GM19351 (cell line): ENCODE data around the gene MARCHF6.

Experiments used
- ATAC-seq: cut with Tn5 transposase; IDR thresholded peaks from one replicate; pipeline ENCODE4 v1.9.1; 2021; ENCODE audit warnings: mild to moderate bottlenecking, moderate library complexity; ENCODE audit not compliant: unreplicated experiment

MARCHF6 gene

GRCh38 chr5:10321882-10322281 is 31.6 kb upstream of the MARCHF6 start:
- no peak for ATAC-seq

DNA sequence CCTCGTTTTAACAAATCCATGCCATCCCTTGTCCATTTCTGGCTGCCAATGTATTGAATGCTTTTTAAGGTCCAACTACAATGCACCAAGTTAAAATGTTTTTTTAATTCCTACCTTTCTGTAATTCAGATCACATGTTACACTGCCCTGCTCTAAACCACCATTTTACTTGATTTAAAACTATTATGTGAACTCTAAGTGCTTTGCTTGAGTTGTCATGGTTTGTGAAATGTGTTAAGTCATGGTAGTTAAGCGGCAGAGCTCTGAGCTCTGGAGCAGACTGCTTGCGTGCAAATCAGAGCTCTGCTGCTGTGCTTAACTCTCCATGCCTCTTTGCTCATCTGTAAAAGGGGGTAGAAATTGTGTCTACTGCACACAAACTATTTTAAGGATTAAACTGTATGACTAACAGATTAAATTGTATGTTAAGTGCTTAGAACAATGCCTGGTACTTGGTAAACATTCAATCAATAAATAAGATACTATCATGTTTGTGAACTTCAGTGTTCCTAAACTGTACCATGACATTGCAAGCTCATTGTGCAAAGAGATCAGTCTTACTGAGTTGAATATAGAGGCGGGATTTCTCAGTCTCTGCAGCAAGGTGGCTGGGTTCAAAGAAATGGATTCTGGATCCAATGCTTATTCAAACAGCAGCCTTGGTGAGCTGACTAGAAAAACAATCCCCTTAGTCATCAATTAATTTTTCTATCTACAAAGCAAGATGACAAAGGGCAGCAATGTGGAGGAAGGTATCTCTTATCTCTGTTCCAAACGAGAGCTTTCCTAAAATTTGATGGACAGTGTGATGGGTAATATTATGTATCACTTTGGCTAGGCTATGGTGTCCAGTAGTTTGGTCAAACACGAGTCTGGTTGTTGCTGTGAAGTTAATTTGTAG is 29.7 kb upstream of the MARCHF6 start:
- no peak for ATAC-seq

DNA sequence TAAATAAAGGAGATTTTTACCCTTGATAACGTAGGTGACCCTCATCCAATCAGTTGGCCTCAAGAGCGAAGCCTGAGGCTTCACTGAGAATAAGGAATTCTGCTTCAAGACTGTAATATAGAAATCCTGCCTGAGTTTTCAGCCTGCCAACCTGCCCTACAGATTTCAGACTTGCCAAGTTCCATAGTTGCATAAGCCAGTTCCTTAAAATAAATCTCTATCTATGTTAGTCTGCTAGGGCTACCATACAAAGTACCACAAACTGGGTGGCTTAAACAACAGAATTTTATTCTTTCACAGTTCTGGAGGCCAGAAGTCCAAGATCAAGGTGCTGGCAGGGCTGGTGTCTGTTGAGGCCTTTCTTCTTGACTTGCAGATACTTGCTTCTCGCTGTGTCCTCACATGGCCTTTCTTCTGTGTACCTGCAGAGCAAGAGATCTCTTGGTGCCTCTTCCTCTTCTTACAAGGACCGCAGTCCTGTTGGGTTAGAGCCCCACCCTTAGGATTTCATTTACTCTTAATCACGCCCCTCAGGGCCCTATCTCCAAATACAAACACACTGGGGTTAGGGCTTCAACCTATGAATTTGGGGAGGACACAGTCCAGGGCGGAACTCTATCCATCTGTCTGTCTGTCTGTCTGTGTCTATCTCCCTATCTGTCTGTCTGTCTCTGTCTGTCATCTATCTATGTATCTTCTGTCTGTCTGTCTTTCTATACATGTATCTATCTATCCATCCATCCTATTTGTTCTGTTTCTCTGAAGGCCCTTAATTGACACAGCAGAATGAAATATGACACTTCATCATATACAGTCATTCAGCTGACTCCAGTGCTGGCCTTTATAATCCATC is 28.8 kb upstream of the MARCHF6 start:
- ATAC-seq, result no peak

DNA sequence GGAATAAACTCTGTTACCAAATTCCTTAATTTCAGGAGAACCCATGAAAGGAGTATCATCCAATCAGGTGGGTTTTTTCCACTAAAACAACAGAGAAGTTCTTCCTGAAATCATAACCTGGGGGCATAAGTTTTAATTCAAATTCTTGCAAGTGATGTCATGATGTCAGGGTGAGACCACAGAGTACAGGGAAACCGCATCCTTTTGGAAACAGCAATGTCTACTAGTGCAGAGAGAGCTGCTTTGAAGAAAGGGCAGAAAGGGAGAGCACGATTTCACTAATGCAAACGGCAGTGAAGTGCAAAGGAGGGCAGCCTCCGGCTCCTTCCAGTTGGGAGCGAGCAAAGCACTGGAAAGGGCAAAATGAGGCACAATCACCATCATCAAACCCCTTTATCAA is 25.2 kb upstream of the MARCHF6 start:
- ATAC-seq, result no peak

DNA sequence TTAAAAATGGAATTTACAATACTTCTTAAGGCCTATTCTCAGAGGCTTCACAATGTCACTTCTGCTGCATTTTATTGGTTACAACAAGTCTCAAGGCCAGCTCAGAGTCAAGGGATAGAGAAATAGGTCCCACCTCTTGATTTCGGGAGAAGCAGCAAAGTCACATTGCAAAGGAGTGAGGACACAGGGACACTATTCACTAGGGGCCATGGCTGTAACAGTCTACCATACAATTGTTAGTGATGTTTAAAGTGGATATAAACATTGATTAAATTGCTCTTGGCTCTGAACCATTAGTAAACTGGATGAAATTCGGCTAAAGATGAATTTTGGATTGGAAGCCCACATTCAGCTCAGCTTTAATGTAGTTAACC is 24.1 kb upstream of the MARCHF6 start:
- ATAC-seq, result no peak

DNA sequence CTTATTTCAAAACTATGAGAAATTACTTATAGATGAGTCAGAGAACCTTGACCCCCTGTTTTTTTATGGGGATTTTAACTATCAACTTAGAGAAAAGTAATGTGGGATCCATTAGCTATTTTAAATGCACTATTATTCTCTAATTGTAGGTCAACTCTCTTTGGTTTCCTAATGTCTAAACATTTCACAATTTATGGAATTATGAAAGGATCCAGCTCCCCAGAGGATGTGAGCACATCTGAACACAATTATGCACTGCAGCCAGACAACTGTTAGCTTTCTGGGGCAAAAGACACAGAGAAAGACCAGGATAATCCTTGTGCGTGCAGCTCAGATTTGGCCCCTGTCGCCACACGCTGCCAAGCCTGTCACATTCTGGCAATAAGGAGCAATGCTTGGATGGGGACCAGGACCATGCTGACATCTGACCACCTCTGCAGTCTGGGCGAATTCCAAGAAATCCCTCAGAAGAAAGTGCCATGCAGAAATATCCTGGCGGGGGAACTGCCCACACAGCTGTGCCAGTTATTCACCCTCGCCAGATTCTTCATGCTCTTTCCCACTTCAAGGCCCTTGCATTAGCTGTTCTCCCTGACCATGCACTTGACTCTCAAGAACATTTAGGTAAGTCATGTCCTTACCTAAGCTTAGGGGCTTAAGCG is 23.5 kb upstream of the MARCHF6 start:
- ATAC-seq, result no peak

GRCh38 chr5:10330511-10331230 is 22.8 kb upstream of the MARCHF6 start:
- no peak for ATAC-seq

DNA sequence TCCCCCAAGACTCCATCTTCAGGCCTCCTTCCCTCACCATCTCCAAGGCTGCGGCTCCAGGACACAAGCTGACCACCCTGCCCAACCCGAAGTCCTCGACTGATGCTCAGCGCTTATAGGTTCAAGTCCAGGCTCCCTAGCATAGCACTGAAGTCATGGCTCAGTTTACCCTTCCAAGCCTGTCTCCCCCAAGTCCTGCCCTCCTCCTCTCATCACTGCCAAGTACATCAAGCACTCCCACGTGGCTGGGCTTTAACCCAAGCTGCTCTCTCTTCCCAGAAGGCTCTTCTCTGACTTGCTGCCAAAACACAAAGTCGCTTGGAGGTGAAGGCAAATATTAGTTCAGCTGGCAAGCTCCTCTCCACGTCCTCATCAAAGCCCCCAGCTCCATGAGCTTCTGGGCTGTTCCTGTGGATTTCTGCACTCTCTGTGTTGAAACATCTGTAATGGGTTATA is 22.1 kb upstream of the MARCHF6 start:
- ATAC-seq, result no peak

GRCh38 chr5:10332301-10332700 is 21.2 kb upstream of the MARCHF6 start:
- ATAC-seq, result no peak

DNA sequence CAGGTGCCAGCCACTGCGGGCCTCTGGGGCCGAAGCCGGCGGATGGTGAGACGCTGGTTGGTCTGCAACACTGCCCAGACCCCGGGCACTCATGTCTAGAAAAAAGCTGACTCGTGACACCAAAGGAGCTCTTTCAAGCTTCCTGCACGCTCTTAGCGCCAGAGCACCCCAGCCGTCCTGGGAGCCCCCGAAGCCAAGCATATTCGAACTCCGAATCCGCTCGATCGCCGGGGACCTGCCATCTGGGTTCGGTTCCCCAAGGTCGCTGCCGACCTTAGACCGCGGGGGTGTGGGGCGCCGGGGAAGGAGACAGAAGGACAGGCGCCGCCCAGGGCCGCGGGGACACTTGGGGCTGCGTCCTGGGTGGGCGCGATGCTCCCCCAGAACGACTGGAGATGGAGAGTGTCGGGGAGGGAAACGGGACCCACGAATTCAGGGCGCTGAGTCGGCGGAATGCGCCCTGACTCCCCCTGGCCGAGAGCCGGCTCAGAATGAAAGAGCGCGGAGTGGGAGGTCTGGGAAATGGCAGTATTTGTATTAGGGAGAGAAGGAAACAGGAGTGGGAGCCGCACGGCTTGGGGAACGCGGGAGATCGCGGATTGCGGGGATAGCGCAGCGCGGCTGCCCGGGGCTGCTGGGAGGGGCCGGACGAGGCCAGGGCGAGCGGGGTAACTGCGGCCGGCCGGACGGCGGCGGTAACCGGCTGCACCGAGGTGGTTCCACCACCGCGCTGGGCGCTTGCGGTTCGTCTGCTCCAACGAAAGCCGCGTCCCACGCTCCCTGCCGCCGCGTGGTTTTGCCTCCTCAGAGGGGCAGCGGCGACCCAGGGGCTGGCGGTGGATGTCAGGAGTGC is 20.1 kb upstream of the MARCHF6 start:
- peak; percentile 71 for ATAC-seq

- ATAC-seq, result no peak
These were observed 18.7 kb upstream of the MARCHF6 start for GRCh38 chr5:10334831-10335230.

DNA sequence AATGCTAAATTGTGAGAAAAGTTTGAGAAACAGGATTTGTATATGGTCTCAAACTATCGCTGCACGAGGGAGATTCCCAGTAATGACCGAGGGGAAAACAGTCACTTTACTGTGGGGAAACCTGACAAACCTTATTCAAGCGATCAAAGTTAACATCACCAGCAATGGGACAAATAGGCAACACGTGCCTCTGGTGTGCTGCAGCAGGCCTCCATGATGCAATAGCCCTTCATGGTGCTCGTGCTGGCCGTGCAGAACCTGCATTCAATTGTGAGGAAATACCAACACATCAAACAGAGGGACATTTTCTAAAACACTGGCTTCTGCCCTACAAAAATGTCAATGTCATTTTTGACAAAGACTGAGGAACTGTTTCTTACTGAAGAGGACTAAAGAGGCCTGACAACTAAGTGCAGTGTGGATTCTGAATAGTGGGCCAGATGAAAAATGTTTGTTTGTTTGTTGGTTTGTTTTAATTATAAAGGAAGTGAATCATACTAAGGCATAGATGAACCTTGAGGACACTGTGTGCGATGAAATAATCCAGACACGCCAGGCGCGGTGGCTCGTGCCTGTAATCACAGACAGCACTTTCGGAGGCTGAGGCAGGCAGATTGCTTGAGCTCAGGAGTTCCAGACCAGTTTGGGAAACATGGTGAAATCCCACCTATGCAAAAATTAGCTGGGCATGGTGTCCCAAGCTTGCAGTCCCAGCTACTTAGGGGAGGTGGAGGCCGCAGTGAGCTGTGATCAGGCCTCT is 17.6 kb upstream of the MARCHF6 start:
- no peak for ATAC-seq

GRCh38 chr5:10337107-10337506 is 16.4 kb upstream of the MARCHF6 start:
- no peak for ATAC-seq

- ATAC-seq, result no peak
These were observed 15.5 kb upstream of the MARCHF6 start for GRCh38 chr5:10337986-10338385.

DNA sequence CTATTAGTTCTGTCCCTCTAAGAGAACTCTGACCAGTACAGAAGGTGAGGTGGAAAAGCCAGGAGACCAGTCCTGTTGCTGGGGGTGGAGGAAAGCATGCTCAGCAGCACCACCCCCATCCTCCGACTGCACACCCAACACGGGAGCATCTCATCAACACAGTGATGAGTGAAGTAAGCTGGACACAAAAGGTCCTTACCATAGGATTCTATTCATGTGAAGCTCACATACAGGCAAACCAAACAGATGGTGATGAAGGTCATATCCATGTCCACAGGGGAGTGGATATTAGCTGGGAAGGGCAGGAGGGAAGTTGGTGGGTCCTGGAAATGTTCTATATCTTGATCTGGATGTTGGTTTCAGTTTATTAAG is 14.8 kb upstream of the MARCHF6 start:
- no peak for ATAC-seq

GRCh38 chr5:10339058-10339811 is 14.3 kb upstream of the MARCHF6 start:
- ATAC-seq, result no peak

- ATAC-seq, result no peak
These were observed 13.5 kb upstream of the MARCHF6 start for GRCh38 chr5:10339958-10340357.

DNA sequence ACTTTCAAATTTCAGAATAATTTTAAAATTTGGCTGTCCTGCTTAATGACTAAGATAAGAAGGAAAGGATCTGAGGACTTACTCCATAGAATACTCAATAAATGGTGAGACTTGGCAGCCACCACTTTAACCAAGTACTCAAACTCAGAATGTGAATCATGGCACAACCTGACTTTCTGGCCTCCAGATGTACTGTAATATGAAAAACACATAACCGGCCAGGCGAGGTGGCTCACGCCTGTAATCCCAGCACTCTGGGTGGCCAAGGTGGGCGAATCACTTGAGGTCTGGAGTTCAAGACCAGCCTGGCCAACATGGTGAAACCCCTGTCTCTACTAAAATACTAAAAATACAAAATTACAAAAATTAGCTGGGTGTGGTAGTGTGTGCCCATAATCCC is 10.0 kb upstream of the MARCHF6 start:
- no peak for ATAC-seq
